ENCODE results near the gene SNX9.

- TF ChIP-seq, protein P1, sequence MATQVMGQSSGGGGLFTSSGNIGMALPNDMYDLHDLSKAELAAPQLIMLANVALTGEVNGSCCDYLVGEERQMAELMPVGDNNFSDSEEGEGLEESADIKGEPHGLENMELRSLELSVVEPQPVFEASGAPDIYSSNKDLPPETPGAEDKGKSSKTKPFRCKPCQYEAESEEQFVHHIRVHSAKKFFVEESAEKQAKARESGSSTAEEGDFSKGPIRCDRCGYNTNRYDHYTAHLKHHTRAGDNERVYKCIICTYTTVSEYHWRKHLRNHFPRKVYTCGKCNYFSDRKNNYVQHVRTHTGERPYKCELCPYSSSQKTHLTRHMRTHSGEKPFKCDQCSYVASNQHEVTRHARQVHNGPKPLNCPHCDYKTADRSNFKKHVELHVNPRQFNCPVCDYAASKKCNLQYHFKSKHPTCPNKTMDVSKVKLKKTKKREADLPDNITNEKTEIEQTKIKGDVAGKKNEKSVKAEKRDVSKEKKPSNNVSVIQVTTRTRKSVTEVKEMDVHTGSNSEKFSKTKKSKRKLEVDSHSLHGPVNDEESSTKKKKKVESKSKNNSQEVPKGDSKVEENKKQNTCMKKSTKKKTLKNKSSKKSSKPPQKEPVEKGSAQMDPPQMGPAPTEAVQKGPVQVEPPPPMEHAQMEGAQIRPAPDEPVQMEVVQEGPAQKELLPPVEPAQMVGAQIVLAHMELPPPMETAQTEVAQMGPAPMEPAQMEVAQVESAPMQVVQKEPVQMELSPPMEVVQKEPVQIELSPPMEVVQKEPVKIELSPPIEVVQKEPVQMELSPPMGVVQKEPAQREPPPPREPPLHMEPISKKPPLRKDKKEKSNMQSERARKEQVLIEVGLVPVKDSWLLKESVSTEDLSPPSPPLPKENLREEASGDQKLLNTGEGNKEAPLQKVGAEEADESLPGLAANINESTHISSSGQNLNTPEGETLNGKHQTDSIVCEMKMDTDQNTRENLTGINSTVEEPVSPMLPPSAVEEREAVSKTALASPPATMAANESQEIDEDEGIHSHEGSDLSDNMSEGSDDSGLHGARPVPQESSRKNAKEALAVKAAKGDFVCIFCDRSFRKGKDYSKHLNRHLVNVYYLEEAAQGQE (IDR thresholded peaks at IDR 0.05; ENCODE audit: borderline replicate concordance), result no peak
- no peak for TF ChIP-seq EZH2 (IDR thresholded peaks at IDR 0.05; ENCODE audit: borderline replicate concordance, insufficient read depth, low read length, poor library complexity, severe bottlenecking)
- TF ChIP-seq, protein P2, sequence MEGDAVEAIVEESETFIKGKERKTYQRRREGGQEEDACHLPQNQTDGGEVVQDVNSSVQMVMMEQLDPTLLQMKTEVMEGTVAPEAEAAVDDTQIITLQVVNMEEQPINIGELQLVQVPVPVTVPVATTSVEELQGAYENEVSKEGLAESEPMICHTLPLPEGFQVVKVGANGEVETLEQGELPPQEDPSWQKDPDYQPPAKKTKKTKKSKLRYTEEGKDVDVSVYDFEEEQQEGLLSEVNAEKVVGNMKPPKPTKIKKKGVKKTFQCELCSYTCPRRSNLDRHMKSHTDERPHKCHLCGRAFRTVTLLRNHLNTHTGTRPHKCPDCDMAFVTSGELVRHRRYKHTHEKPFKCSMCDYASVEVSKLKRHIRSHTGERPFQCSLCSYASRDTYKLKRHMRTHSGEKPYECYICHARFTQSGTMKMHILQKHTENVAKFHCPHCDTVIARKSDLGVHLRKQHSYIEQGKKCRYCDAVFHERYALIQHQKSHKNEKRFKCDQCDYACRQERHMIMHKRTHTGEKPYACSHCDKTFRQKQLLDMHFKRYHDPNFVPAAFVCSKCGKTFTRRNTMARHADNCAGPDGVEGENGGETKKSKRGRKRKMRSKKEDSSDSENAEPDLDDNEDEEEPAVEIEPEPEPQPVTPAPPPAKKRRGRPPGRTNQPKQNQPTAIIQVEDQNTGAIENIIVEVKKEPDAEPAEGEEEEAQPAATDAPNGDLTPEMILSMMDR (IDR thresholded peaks at IDR 0.05; ENCODE audit: poor library complexity, severe bottlenecking), result no peak
- TF ChIP-seq POLR2AphosphoS5 (IDR thresholded peaks at IDR 0.05), result no peak
Observed at GRCh38 chr6:157879873-157880254, 56.8 kb downstream of the SNX9 start.

Measured in neural cell (in vitro differentiated cells).